OCI-LY7 (cell line): ENCODE data around the gene TMPRSS3. TPM values are rescaled to one million over a fixed set of nuclear protein-coding genes. Genes with fewer than 3 reads are reported as not detected.
A peak's percentile ranks its signal among the peaks of the same experiment; 100 is the strongest.

Experiments used
- BruUV-seq: library from RNA; stranded (reverse); fragments of 400-500 nt; replicated peaks from 2 replicates; lab custom pipeline; 2021; lab: Mats Ljungman, UMichigan
- CTCF ChIA-PET: fragments of 300-600 bp; sonication (Branson Sonifier 250); formaldehyde crosslinking; loops from one replicate; lab custom pipeline; 2022; ENCODE audit warnings: antibody characterized with exemption; ENCODE audit not compliant: unreplicated experiment; lab: Charles Lee
- POLR2A ChIA-PET: fragments of 300-600 bp; sonication (Branson Sonifier 250); formaldehyde crosslinking; loops from one replicate; lab custom pipeline; 2022; ENCODE audit warnings: antibody characterized with exemption; lab: Charles Lee
- DNase-seq: peaks from one replicate; pipeline ENCODE4 v3.0.0-alpha.2; 2015; ENCODE audit warnings: low spot score
- H2AFZ ChIP-seq: fragments of 200-600 bp; sonication (generic), shearing (Covaris generic); 2 replicates; pipeline ENCODE4 v1.6.1; 2014; ENCODE audit warnings: mild to moderate bottlenecking, antibody characterized with exemption, low read length, moderate library complexity
- H3K27ac ChIP-seq: fragments of 200-600 bp; sonication (generic); 2 replicates; pipeline ENCODE4 v1.5.1; 2014; ENCODE audit warnings: mixed run types, low read depth, mild to moderate bottlenecking, moderate library complexity, low read length, inconsistent platforms; ENCODE audit not compliant: poor library complexity, severe bottlenecking
- H3K36me3 ChIP-seq: fragments of 200-600 bp; sonication (generic); 2 replicates; pipeline ENCODE4 v1.6.1; 2014; ENCODE audit warnings: mild to moderate bottlenecking, antibody characterized with exemption, low read length, moderate library complexity, mixed read lengths; ENCODE audit not compliant: insufficient read depth
- H3K4me1 ChIP-seq: fragments of 200-600 bp; sonication (generic); 2 replicates; pipeline ENCODE4 v1.5.1; 2014; ENCODE audit warnings: mild to moderate bottlenecking, low read length; ENCODE audit not compliant: insufficient read depth, poor library complexity, severe bottlenecking
- H3K4me2 ChIP-seq: fragments of 200-600 bp; sonication (generic); 2 replicates; pipeline ENCODE4 v1.6.1; 2014; ENCODE audit warnings: mild to moderate bottlenecking, low read length
- H3K4me3 ChIP-seq: fragments of 200-600 bp; sonication (generic); 2 replicates; pipeline ENCODE4 v1.5.1; 2014; ENCODE audit warnings: mild to moderate bottlenecking, low read depth, low read length; ENCODE audit not compliant: poor library complexity, severe bottlenecking
- H3K79me2 ChIP-seq: fragments of 200-600 bp; sonication (generic); 2 replicates; pipeline ENCODE4 v1.6.1; 2016; ENCODE audit warnings: low read depth, mild to moderate bottlenecking, low read length, moderate library complexity, mixed read lengths; ENCODE audit not compliant: insufficient read depth
- H3K9me2 ChIP-seq: fragments of 200-600 bp; sonication (generic); 2 replicates; pipeline ENCODE4 v1.6.1; 2016; ENCODE audit warnings: mild to moderate bottlenecking, low read length, mixed read lengths; ENCODE audit not compliant: insufficient read depth
- H3K9me3 ChIP-seq: fragments of 200-600 bp; sonication (generic); 2 replicates; pipeline ENCODE4 v1.6.1; 2014; ENCODE audit warnings: mild to moderate bottlenecking, mixed run types, low read length, mixed read lengths
- H4K20me1 ChIP-seq: fragments of 200-600 bp; sonication (generic); 2 replicates; pipeline ENCODE4 v1.6.1; 2014; ENCODE audit warnings: mild to moderate bottlenecking, antibody characterized with exemption, low read length, moderate library complexity, mixed read lengths; ENCODE audit not compliant: insufficient read depth
- CTCF ChIP-seq: fragments of 200-600 bp; sonication (generic); conservative IDR thresholded peaks from 2 replicates; pipeline ENCODE4 v1.5.1; 2014; ENCODE audit warnings: mild to moderate bottlenecking, antibody characterized with exemption, low read length, moderate library complexity, mixed read lengths
- EZH2phosphoT487 ChIP-seq: fragments of 200-600 bp; sonication (generic); IDR thresholded peaks from 2 replicates; pipeline ENCODE4 v1.6.1; 2018; ENCODE audit warnings: low read depth, borderline replicate concordance, mild to moderate bottlenecking, mixed run types, antibody characterized with exemption, low read length, moderate library complexity, mixed read lengths
- intact Hi-C: fragments of 100-400 bp; cut with micrococcal nuclease; formaldehyde crosslinking; loops from one replicate; pipeline ENCODE4 v1.10.0; 2022; ENCODE audit not compliant: unreplicated experiment
- total RNA-seq, 2 experiments: library from RNA; depleted of rRNA in 1 of 2; stranded (reverse); fragments of >200 nt in 1 of 2; shearing (Covaris generic) in 1 of 2; gene quantifications; 2 replicates each; pipeline ENCODE4 v1.2.3, GENCODE V29; 2014 to 2022

Gene TMPRSS3
- total RNA-seq, 2 experiments from 2014 or later: not detected

GRCh38 chr21:42367367-42368165, 28.3 kb downstream of the TMPRSS3 start:
- Histone ChIP-seq H3K4me2 (no peak overlapping the region), H3K27ac (no peak overlapping the region), H3K79me2 (no peaks in the 10 kb centered on the region), H3K36me3 (no peaks in the 10 kb centered on the region), H3K4me3 (no peak overlapping the region), H4K20me1 (no peaks in the 10 kb centered on the region), H3K4me1 (peaks cover 19% of the 10 kb centered on the region), H3K9me3 (no peaks in the 10 kb centered on the region), H3K9me2 (no peaks in the 10 kb centered on the region), H2AFZ (peak overlapping the region; percentile 32; the same call in 1 of the 2 replicates)
- TF ChIP-seq EZH2phosphoT487 (no peak), CTCF (peak; percentile 34; the same call in 1 of the 2 replicates)
- peak; percentile 37 for DNase-seq
- POLR2A ChIA-PET: interaction anchor here (0.6 to 1.2 kb wide), 2 partner anchors 26 to 58 kb away, joined by 3 read pairs; no protein-coding TSS in a partner anchor
- intact Hi-C loops: loop anchor here (10.0 kb wide), 1 partner anchor 87 kb away; no protein-coding TSS in a partner anchor
- no TSS peak for BruUV-seq
- CTCF ChIA-PET: interaction anchor here (0.6 to 1.2 kb wide), 3 partner anchors 14 to 49 kb away, joined by 3 to 4 read pairs (median 3); no protein-coding TSS in a partner anchor

GRCh38 chr21:42366292-42367010, 29.4 kb downstream of the TMPRSS3 start, which contains the start of gene TFF1:
Gene TFF1, minus strand, starts transcription at chr21:42366535. Its CDS starts 40 bp downstream, at chr21:42366495.
- no TSS peak for BruUV-seq
- H3K4me2 ChIP-seq: 0 out of 2 replicates have a peak within 1 kb of the TSS, but pooled peaks have one; percentile 16
- POLR2A ChIA-PET: interaction anchor here (1.2 kb wide), 1 partner anchor 59 kb away, joined by 3 read pairs; no protein-coding TSS in a partner anchor

More at GRCh38 chr21:42366292-42367010, 29.4 kb downstream of the TMPRSS3 start, which contains the start of gene TFF1:
- no peaks in the 10 kb centered on the region for H3K9me2 ChIP-seq
- peak; percentile 9 for DNase-seq
- TF ChIP-seq EZH2phosphoT487: no peak
- TF ChIP-seq CTCF: no peak
- no peaks in the 10 kb centered on the region for H3K36me3 ChIP-seq
- peaks cover 26% of the 10 kb centered on the region for H3K4me1 ChIP-seq
- H4K20me1 ChIP-seq: no peaks in the 10 kb centered on the region
- H3K79me2 ChIP-seq: no peaks in the 10 kb centered on the region
- peak within 1 kb of the TSS; percentile 32; the same call in 1 of the 2 replicates for H2AFZ ChIP-seq
- H3K9me3 ChIP-seq: no peaks in the 10 kb centered on the region
- no peak within 1 kb of the TSS for H3K27ac ChIP-seq
- intact Hi-C loops: loop anchor here (10.0 kb wide), 1 partner anchor 88 kb away; no protein-coding TSS in a partner anchor
- CTCF ChIA-PET: interaction anchor here (0.6 kb wide), 1 partner anchor 48 kb away, joined by 3 read pairs; no protein-coding TSS in a partner anchor
- H3K4me3 ChIP-seq: no peak within 1 kb of the TSS
